Ishikawa (cell line): ENCODE measurements around the gene RXRA.
A peak's percentile ranks its signal among the peaks of the same experiment; 100 is the strongest.

Experiments
- CEBPB ChIP-seq: IDR thresholded peaks from 2 replicates; pipeline ENCODE4 v1.6.1; 2012
- CREB1 ChIP-seq: IDR thresholded peaks from 2 replicates; pipeline ENCODE4 v1.6.1; 2012; ENCODE audit warnings: low read depth
- EGR1 ChIP-seq: IDR thresholded peaks from 2 replicates; pipeline ENCODE4 v1.6.1; 2012
- EP300 ChIP-seq: IDR thresholded peaks from 2 replicates; pipeline ENCODE4 v1.6.1; 2012; ENCODE audit warnings: borderline replicate concordance
- FOXM1 ChIP-seq: IDR thresholded peaks from 2 replicates; pipeline ENCODE4 v1.6.1; 2012; ENCODE audit warnings: low read depth, borderline replicate concordance
- MAX ChIP-seq: IDR thresholded peaks from 2 replicates; pipeline ENCODE4 v1.6.1; 2012
- NFIC ChIP-seq: IDR thresholded peaks from 2 replicates; pipeline ENCODE4 v1.6.1; 2012
- RAD21 ChIP-seq: IDR thresholded peaks from 2 replicates; pipeline ENCODE4 v1.6.1; 2012; ENCODE audit warnings: low read depth
- REST ChIP-seq: IDR thresholded peaks from 2 replicates; pipeline ENCODE4 v1.6.1; 2012; ENCODE audit warnings: low read depth, mild to moderate bottlenecking
- TAF1 ChIP-seq: IDR thresholded peaks from 2 replicates; pipeline ENCODE4 v1.6.1; 2012; ENCODE audit warnings: low read depth, mild to moderate bottlenecking
- TCF12 ChIP-seq: IDR thresholded peaks from 2 replicates; pipeline ENCODE4 v1.6.1; 2012; ENCODE audit warnings: low read depth
- TEAD4 ChIP-seq: IDR thresholded peaks from 2 replicates; pipeline ENCODE4 v1.6.1; 2012
- USF1 ChIP-seq: IDR thresholded peaks from 2 replicates; pipeline ENCODE4 v1.6.1; 2012
- YY1 ChIP-seq: IDR thresholded peaks from 2 replicates; pipeline ENCODE4 v1.6.1; 2012; ENCODE audit warnings: low read depth
- ZBTB7A ChIP-seq: IDR thresholded peaks from 2 replicates; pipeline ENCODE4 v1.6.1; 2012; ENCODE audit warnings: low read depth

Gene RXRA

GRCh38 chr9:134336924-134337323 is 10.7 kb downstream of the RXRA start:
- TF ChIP-seq ZBTB7A, result no peak
- no peak for TF ChIP-seq MAX
- no peak for TF ChIP-seq FOXM1
- TF ChIP-seq RAD21, result no peak
- no peak for TF ChIP-seq TCF12

GRCh38 chr9:134337469-134337868 is 11.2 kb downstream of the RXRA start:
- TF ChIP-seq FOXM1, result no peak
- no peak for TF ChIP-seq CEBPB
- no peak for TF ChIP-seq EGR1
- TF ChIP-seq CREB1, result no peak
- no peak for TF ChIP-seq MAX
- no peak for TF ChIP-seq ZBTB7A
- TF ChIP-seq TEAD4, result no peak

GRCh38 chr9:134338394-134339182 is 12.3 kb downstream of the RXRA start:
- TF ChIP-seq NFIC (no peak), MAX (0 out of 2 replicates have a peak, but pooled peaks have one; percentile 29), CREB1 (no peak)

- TF ChIP-seq REST (no peak), ZBTB7A (no peak), RAD21 (no peak), CREB1 (no peak), NFIC (no peak), TCF12 (no peak), TEAD4 (no peak), TAF1 (no peak), USF1 (no peak), FOXM1 (no peak), MAX (no peak), EGR1 (no peak), CEBPB (no peak), EP300 (no peak), YY1 (no peak)
Measured at GRCh38 chr9:134339183-134339806, 13.0 kb downstream of the RXRA start.

- no peak for TF ChIP-seq NFIC
Measured at GRCh38 chr9:134340475-134341160, 14.4 kb downstream of the RXRA start.

GRCh38 chr9:134341306-134341705 is 15.1 kb downstream of the RXRA start:
- no peak for TF ChIP-seq TEAD4
- no peak for TF ChIP-seq FOXM1
- TF ChIP-seq USF1, result no peak
- no peak for TF ChIP-seq REST
- no peak for TF ChIP-seq TCF12
- TF ChIP-seq RAD21, result no peak
- TF ChIP-seq EP300, result no peak
- TF ChIP-seq CREB1, result no peak
- TF ChIP-seq ZBTB7A, result no peak
- TF ChIP-seq YY1, result no peak
- TF ChIP-seq CEBPB, result no peak
- TF ChIP-seq TAF1, result no peak
- no peak for TF ChIP-seq EGR1
- no peak for TF ChIP-seq NFIC
- TF ChIP-seq MAX, result no peak
